DND-41 (cell line): ENCODE measurements around the gene GPR108.

Source experiments
- EZH2 ChIP-seq: IDR thresholded peaks from 3 replicates; pipeline ENCODE4 v1.6.1; 2012; ENCODE audit warnings: borderline replicate concordance, low read depth, mild to moderate bottlenecking, moderate library complexity, low read length, inconsistent platforms; ENCODE audit not compliant: severe bottlenecking
- TF ChIP-seq, protein P1 (sequence below): IDR thresholded peaks from 2 replicates; pipeline ENCODE4 v1.5.1; 2012; ENCODE audit warnings: borderline replicate concordance, low read length, moderate library complexity, mild to moderate bottlenecking; ENCODE audit not compliant: poor library complexity, severe bottlenecking; ENCODE audit errors: extremely low read depth

DNA sequence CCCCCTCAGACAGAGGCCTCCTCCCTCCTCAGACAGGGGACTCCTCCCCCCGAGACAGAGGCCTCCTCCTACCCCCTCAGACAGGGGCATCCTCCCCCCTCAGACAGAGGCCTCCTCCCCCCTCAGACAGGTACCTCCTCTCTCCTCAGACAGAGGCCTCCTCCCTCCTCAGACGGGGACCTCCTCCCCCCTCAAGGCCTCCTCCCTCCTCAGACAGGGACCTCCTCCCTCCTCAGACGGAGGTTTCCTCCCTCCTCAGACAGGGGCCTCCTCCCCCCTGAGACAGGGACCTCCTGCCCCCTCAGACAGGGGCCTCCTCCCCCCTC, 30.8 kb downstream of the GPR108 start:
- TF ChIP-seq, protein P1, sequence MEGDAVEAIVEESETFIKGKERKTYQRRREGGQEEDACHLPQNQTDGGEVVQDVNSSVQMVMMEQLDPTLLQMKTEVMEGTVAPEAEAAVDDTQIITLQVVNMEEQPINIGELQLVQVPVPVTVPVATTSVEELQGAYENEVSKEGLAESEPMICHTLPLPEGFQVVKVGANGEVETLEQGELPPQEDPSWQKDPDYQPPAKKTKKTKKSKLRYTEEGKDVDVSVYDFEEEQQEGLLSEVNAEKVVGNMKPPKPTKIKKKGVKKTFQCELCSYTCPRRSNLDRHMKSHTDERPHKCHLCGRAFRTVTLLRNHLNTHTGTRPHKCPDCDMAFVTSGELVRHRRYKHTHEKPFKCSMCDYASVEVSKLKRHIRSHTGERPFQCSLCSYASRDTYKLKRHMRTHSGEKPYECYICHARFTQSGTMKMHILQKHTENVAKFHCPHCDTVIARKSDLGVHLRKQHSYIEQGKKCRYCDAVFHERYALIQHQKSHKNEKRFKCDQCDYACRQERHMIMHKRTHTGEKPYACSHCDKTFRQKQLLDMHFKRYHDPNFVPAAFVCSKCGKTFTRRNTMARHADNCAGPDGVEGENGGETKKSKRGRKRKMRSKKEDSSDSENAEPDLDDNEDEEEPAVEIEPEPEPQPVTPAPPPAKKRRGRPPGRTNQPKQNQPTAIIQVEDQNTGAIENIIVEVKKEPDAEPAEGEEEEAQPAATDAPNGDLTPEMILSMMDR, result no peak
- TF ChIP-seq EZH2, result no peak
